Measurements from ENCODE around the gene CCDC24. TPM values are rescaled to one million over a fixed set of nuclear protein-coding genes. Genes with fewer than 3 reads are reported as not detected.
A peak's percentile ranks its signal among the peaks of the same experiment; 100 is the strongest.

The CCDC24 gene
- total and polyA plus RNA-seq, 5 donors, result 1.2 to 2.8 (median 2.3) TPM

DNA sequence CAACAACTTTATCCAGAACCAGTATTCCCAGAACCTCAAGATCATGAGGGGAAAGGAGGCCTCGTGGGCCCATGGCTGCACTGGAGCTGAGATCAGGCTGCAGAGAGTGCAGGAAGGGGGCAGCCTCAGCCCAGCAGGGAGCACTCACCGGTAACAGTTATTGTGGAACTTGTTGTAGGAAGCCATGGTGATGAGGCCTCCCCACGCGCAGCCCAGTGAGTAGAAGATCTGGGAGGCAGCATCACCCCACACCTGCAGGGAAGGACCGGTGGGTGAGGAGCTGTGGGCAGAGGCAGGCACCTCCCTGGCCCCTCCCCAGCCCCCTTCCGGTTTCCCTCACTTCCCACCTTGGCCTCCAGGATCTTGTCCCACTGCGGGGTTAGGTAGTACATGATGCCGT, 10.8 kb downstream of the CCDC24 start:
- ATAC-seq (no peak), DNase-seq (no peak)
- Histone ChIP-seq H3K27me3 (ENCODE audit: control insufficient read depth, insufficient read depth) (no peaks in the 10 kb centered on the region), H3K9me3 (ENCODE audit: control insufficient read depth, low read length) (no peaks in the 10 kb centered on the region), H3K27ac (ENCODE audit: low read length) (no peak overlapping the region), H3K4me1 (ENCODE audit: control insufficient read depth, insufficient read depth, low read length) (no peaks in the 10 kb centered on the region), H3K4me3 (ENCODE audit: low read length) (no peak overlapping the region)
- 77% methylated on average over 8 of the region's 8 CpGs for WGBS
- intact Hi-C loops (cut with DNase I), result loop anchor here in 2 of 4 donors (5.0 kb wide), 2 partner anchors 35 to 45 kb away; no protein-coding TSS in a partner anchor

DNA sequence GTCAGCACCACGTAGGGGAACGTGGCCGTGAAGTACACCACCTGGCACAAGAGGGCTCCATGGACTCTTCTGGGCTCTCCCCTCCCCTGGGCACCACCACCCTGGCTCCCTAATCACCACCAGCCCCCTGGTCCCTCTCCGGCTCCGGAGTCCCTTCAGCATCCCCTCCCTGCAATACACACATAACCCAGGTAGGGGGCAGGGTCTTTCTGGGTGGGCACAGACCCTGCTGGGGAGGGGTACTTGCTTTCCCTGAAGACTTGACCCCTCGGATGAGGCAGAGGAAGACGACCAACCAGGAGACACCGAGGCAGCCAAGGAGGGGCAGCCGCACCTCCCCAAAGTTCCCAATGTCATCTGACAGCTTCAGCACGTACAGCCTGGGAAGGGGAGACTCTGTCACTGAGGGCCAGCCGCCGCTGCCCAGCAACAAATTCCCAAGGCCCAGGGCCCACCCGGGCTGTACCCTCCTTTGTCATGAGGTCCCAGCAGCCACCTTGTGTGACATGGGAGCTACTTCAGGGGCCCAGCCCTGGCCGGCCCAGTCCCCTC, 11.3 kb downstream of the CCDC24 start:
- no peaks in the 10 kb centered on the region for H3K27me3 ChIP-seq (ENCODE audit: control insufficient read depth, insufficient read depth)
- no peaks in the 10 kb centered on the region for H3K4me1 ChIP-seq (ENCODE audit: control insufficient read depth, insufficient read depth, low read length)
- H3K4me3 ChIP-seq (ENCODE audit: low read length), result no peak overlapping the region
- intact Hi-C loops (cut with DNase I), result loop anchor here in 2 of 4 donors (5.0 kb wide), 2 partner anchors 35 to 45 kb away; no protein-coding TSS in a partner anchor
- no peak overlapping the region for H3K27ac ChIP-seq (ENCODE audit: low read length)
- no peak for ATAC-seq
- WGBS, result 82% methylated on average over 14 of the region's 14 CpGs
- no peak for DNase-seq
- no peaks in the 10 kb centered on the region for H3K9me3 ChIP-seq (ENCODE audit: control insufficient read depth, low read length)

GRCh38 chr1:44008259-44008658, 16.9 kb downstream of the CCDC24 start:
- no peaks in the 10 kb centered on the region for H3K9me3 ChIP-seq (ENCODE audit: control insufficient read depth, low read length)
- intact Hi-C loops (cut with DNase I), result no loop called here
- no peak for DNase-seq
- no peaks in the 10 kb centered on the region for H3K27me3 ChIP-seq (ENCODE audit: control insufficient read depth, insufficient read depth)
- no peak for ATAC-seq
- WGBS, result 93% methylated on average over 12 of the region's 12 CpGs
- no peaks in the 10 kb centered on the region for H3K4me1 ChIP-seq (ENCODE audit: control insufficient read depth, insufficient read depth, low read length)
- no peak overlapping the region for H3K4me3 ChIP-seq (ENCODE audit: low read length)
- no peak overlapping the region for H3K27ac ChIP-seq (ENCODE audit: low read length)

DNA sequence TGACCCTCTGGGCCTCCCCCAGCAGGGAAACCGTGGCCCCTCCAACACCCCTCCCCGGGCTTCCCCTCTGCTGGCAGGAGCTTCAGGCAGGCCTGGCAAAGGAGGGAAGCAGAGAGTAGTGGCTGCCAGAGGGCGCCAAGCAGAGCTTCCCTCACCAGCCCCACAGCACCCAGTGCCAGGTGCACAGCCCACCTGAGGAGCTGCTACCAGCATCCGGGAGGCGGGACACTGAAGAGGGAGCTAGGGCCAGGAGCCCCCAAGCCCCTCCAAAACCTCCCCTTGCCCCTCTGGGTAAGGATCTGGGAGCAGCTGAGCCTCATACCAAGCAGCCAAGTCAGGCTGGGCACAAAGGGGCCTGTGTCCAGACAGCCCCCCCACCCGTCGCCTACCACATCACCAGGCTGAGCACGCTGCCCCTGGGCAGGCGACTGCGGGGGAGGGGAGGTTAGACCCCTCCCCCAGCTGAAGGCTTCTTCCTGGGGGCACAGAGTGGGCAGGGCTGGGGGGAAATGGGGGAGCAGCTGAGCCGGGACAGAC, 19.6 kb downstream of the CCDC24 start:
- H3K27ac ChIP-seq (ENCODE audit: low read length), result no peak overlapping the region
- 77% methylated on average over 11 of the region's 11 CpGs for WGBS
- no peaks in the 10 kb centered on the region for H3K9me3 ChIP-seq (ENCODE audit: control insufficient read depth, low read length)
- no peak overlapping the region for H3K4me3 ChIP-seq (ENCODE audit: low read length)
- H3K27me3 ChIP-seq (ENCODE audit: control insufficient read depth, insufficient read depth), result no peaks in the 10 kb centered on the region
- DNase-seq (peak in 1 of 3 donors; percentile 16), ATAC-seq (no peak)
- intact Hi-C loops (cut with DNase I), result no loop called here
- no peaks in the 10 kb centered on the region for H3K4me1 ChIP-seq (ENCODE audit: control insufficient read depth, insufficient read depth, low read length)

- no peaks in the 10 kb centered on the region for H3K4me1 ChIP-seq (ENCODE audit: control insufficient read depth, insufficient read depth, low read length)
- no peak overlapping the region for H3K4me3 ChIP-seq (ENCODE audit: low read length)
- DNase-seq (no peak), ATAC-seq (no peak)
- intact Hi-C loops (cut with DNase I), result no loop called here
- no peaks in the 10 kb centered on the region for H3K9me3 ChIP-seq (ENCODE audit: control insufficient read depth, low read length)
- no peak overlapping the region for H3K27ac ChIP-seq (ENCODE audit: low read length)
- no peaks in the 10 kb centered on the region for H3K27me3 ChIP-seq (ENCODE audit: control insufficient read depth, insufficient read depth)
- WGBS, result 71% methylated on average over 2 of the region's 2 CpGs
These were observed 21.0 kb downstream of the CCDC24 start for GRCh38 chr1:44012404-44012803.

DNA sequence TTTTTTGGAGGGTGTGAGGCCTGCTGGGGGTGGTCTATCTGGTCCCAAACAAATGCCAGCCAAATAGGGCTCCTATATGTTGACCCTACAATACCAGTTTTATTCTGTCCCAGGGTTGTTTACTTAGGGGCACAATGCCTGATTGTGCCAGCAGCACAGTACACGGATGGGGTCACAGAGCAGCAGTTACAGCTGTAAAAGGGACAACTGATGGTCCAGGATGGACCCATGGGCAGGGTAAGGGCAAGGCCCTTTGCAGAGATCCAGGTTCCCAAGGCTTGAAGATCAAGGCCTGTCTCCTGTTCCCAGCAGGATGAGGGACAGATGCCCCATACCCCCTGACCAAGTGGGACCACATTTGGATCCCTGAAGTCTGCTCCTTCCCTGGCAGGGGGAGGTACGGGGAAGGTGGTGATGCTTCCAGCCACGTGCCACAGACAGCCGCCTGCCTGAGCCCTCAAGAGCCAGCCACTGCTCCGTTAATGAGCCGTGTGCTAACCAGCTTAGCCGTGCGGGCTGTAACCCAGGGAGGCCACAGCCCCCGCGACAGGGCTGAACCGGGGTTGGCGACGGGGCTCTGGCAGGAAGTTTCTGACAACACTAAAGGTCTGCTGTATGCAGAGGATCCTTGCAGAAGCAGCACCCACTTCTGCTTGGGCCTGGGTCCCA, 21.7 kb downstream of the CCDC24 start:
- DNase-seq, result peak in 1 of 3 donors; percentile 17
- H3K4me3 ChIP-seq (ENCODE audit: low read length), result no peak overlapping the region
- ATAC-seq, result no peak
- intact Hi-C loops (cut with DNase I), result no loop called here
- no peaks in the 10 kb centered on the region for H3K4me1 ChIP-seq (ENCODE audit: control insufficient read depth, insufficient read depth, low read length)
- H3K27ac ChIP-seq (ENCODE audit: low read length), result no peak overlapping the region
- 69% methylated on average over 13 of the region's 13 CpGs for WGBS
- no peaks in the 10 kb centered on the region for H3K27me3 ChIP-seq (ENCODE audit: control insufficient read depth, insufficient read depth)
- no peaks in the 10 kb centered on the region for H3K9me3 ChIP-seq (ENCODE audit: control insufficient read depth, low read length)

GRCh38 chr1:44013949-44014348, 22.6 kb downstream of the CCDC24 start:
- DNase-seq (peak in 2 of 3 donors; percentile 28 to 30), ATAC-seq (no peak)
- 64% methylated on average over 5 of the region's 5 CpGs for WGBS
- no peak overlapping the region for H3K27ac ChIP-seq (ENCODE audit: low read length)
- H3K4me3 ChIP-seq (ENCODE audit: low read length), result no peak overlapping the region
- H3K27me3 ChIP-seq (ENCODE audit: control insufficient read depth, insufficient read depth), result no peaks in the 10 kb centered on the region
- no peaks in the 10 kb centered on the region for H3K4me1 ChIP-seq (ENCODE audit: control insufficient read depth, insufficient read depth, low read length)
- no peaks in the 10 kb centered on the region for H3K9me3 ChIP-seq (ENCODE audit: control insufficient read depth, low read length)
- intact Hi-C loops (cut with DNase I), result no loop called here

- Histone ChIP-seq H3K4me3 (ENCODE audit: low read length) (no peak overlapping the region), H3K27ac (ENCODE audit: low read length) (no peak overlapping the region), H3K4me1 (ENCODE audit: control insufficient read depth, insufficient read depth, low read length) (no peaks in the 10 kb centered on the region), H3K27me3 (ENCODE audit: control insufficient read depth, insufficient read depth) (no peaks in the 10 kb centered on the region), H3K9me3 (ENCODE audit: control insufficient read depth, low read length) (no peaks in the 10 kb centered on the region)
- WGBS, result 64% methylated on average over 8 of the region's 8 CpGs
- intact Hi-C loops (cut with DNase I), result no loop called here
- ATAC-seq, result no peak
- peak in 2 of 3 donors; percentile 3 to 15 for DNase-seq
These were observed 23.1 kb downstream of the CCDC24 start for GRCh38 chr1:44014365-44015104.

DNA sequence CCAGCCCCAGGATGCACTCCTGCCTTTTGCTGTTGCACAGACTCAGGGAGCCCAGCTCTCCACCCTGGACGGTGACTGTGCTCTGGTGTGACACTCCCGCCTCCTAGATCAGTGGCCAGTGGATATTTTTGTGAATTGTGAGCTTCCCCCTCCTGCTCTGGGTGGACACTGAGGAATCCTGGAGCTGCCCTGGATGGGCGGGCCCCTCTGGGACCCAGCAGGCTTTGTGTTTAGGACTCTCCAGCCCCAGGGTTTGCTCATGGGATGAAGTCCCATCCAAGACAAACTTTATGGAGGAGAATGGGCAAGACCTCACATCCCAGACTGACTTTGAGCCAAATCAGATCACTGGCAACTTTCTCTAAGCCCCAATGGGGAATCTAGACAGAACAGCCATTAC, 23.8 kb downstream of the CCDC24 start:
- peak; percentile 74 to 93 for ATAC-seq
- Histone ChIP-seq H3K4me1 (ENCODE audit: control insufficient read depth, insufficient read depth, low read length) (no peaks in the 10 kb centered on the region), H3K9me3 (ENCODE audit: control insufficient read depth, low read length) (no peaks in the 10 kb centered on the region), H3K27me3 (ENCODE audit: control insufficient read depth, insufficient read depth) (no peaks in the 10 kb centered on the region), H3K4me3 (ENCODE audit: low read length) (no peak overlapping the region), H3K27ac (ENCODE audit: low read length) (no peak overlapping the region)
- peak; percentile 71 to 85 (median 82) for DNase-seq
- WGBS, result 37% methylated on average over 3 of the region's 3 CpGs
- intact Hi-C loops (cut with DNase I), result no loop called here

DNA sequence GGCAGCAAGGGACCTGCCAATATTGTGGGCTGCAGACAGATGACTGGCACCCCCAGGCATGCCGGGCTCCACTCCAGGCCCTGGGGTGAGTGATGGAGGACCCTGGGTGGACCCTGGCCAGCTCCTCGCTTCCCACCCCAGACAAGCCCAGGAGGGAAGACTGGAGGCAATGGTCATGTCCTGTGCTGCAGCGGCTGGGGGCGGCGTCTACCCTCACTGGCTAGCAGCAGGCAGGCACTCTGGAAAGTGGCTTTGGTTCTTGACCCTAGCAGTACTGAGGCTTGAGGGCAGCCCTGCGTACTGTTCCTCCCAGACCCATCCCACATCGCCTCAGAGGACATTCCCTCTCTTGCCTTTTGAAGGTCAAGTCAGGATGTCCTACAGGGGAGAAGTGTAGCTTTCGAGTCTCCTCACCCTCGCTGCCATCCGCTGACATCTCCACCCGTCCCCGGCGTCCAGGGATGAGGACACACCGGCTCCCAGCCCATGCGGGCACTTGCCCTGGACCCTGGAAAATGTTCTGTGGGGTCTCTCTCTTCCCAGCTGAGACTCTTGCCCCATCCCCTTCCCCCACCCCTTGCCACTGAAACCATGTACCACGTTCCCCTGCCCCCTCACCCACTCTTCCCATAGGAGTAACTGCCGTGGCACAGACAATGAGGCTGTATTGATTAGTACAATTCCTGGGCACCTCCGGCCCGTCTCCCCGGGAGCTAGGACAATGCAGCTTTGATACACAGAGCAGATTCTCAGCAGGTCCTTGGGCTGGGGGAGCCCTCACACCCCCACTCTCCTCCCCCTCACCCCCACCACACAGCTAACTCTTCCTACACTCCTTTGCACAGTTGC, 24.9 kb downstream of the CCDC24 start:
- no peak for ATAC-seq
- 87% methylated on average over 20 of the region's 20 CpGs for WGBS
- Histone ChIP-seq H3K4me3 (ENCODE audit: low read length) (no peak overlapping the region), H3K27ac (ENCODE audit: low read length) (no peak overlapping the region), H3K9me3 (ENCODE audit: control insufficient read depth, low read length) (no peaks in the 10 kb centered on the region), H3K4me1 (ENCODE audit: control insufficient read depth, insufficient read depth, low read length) (no peaks in the 10 kb centered on the region), H3K27me3 (ENCODE audit: control insufficient read depth, insufficient read depth) (no peaks in the 10 kb centered on the region)
- intact Hi-C loops (cut with DNase I), result no loop called here
- DNase-seq, result no peak

Data from right cardiac atrium (tissue), 5 donors.